ENCODE results near the gene TACC2.

DNA sequence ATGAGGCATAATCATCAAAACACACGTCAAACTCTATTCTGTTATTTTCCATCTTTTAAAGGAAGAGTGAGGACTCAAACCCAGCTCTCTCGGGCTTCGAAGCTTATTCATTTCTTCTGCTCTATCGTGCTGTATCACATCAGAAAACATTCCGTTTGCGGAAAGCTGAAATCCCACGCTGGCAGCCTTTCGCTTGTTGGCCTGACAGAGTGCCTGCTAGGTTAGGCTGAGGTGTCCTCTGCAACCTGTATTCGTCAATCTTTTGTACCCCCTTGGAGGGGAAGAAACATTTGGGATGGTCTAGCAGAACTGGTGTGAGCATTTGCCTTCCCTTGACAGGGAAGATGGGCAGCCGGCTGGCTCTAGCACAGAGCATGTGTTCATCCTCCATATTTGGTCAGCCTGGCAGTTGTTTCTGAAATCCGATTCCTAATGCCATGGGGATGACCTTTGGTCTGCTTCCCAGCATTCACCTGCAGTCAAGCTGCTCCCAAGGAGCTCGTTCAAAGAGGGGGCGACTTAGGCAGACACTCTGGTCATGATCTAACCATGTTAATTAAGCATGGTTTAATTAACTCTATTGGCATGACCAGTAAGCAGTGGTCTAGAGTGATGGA lies 55.2 kb downstream of the TACC2 start:
- TF ChIP-seq, protein P1, sequence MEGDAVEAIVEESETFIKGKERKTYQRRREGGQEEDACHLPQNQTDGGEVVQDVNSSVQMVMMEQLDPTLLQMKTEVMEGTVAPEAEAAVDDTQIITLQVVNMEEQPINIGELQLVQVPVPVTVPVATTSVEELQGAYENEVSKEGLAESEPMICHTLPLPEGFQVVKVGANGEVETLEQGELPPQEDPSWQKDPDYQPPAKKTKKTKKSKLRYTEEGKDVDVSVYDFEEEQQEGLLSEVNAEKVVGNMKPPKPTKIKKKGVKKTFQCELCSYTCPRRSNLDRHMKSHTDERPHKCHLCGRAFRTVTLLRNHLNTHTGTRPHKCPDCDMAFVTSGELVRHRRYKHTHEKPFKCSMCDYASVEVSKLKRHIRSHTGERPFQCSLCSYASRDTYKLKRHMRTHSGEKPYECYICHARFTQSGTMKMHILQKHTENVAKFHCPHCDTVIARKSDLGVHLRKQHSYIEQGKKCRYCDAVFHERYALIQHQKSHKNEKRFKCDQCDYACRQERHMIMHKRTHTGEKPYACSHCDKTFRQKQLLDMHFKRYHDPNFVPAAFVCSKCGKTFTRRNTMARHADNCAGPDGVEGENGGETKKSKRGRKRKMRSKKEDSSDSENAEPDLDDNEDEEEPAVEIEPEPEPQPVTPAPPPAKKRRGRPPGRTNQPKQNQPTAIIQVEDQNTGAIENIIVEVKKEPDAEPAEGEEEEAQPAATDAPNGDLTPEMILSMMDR (IDR thresholded peaks at IDR 0.05; ENCODE audit: insufficient read depth, low read depth, low read length) = no peak
- no peak for TF ChIP-seq EZH2 (IDR thresholded peaks at IDR 0.05; ENCODE audit: insufficient read depth, low read length)

Data from astrocyte (in vitro differentiated cells and primary cell).